ENCODE results near the gene QRICH1.

Gene QRICH1

GRCh38 chr3:49007771-49008528 lies 85.9 kb downstream of the QRICH1 start:
- TF ChIP-seq CTCF (conservative IDR thresholded peaks at IDR 0.05; ENCODE audit: low read depth, low read length): 0 out of 2 replicates have a peak, but pooled peaks have one; percentile 3
- H4K20me1 ChIP-seq (ENCODE audit: insufficient read depth): no peaks in the 10 kb centered on the region
- H3K4me3 ChIP-seq (IDR thresholded peaks at IDR 0.05; ENCODE audit: insufficient read depth, low read depth, low read length): peak overlapping the region; percentile 45
- H3K4me2 ChIP-seq: peak overlapping the region; percentile 48
- peaks cover 13% of the 10 kb centered on the region for H3K4me1 ChIP-seq (ENCODE audit: low read depth, poor library complexity, severe bottlenecking)
- H3K27ac ChIP-seq: peak overlapping the region; percentile 89
- H2AFZ ChIP-seq (ENCODE audit: low read depth): peak overlapping the region; percentile 53
- H3K36me3 ChIP-seq (ENCODE audit: insufficient read depth): no peaks in the 10 kb centered on the region
- peaks cover 16% of the 10 kb centered on the region for H3K79me2 ChIP-seq (ENCODE audit: insufficient read depth, low read depth)
- H3K9ac ChIP-seq: peak overlapping the region; percentile 92
- H3K27me3 ChIP-seq (ENCODE audit: insufficient read depth, low read depth): no peaks in the 10 kb centered on the region

GRCh38 chr3:49007068-49007770 lies 86.7 kb downstream of the QRICH1 start, which contains the start of gene WDR6:
Gene WDR6, plus strand, starts transcription at chr3:49007391. Its CDS starts 41 bp downstream, at chr3:49007432.
- Histone ChIP-seq H2AFZ (ENCODE audit: low read depth) (peak within 1 kb of the TSS; percentile 53), H3K36me3 (ENCODE audit: insufficient read depth) (no peaks in the 10 kb centered on the region), H3K27me3 (ENCODE audit: insufficient read depth, low read depth) (no peaks in the 10 kb centered on the region), H3K79me2 (ENCODE audit: insufficient read depth, low read depth) (peaks cover 16% of the 10 kb centered on the region), H3K4me3 (IDR thresholded peaks at IDR 0.05; ENCODE audit: insufficient read depth, low read depth, low read length) (peak within 1 kb of the TSS; percentile 79), H4K20me1 (ENCODE audit: insufficient read depth) (no peaks in the 10 kb centered on the region), H3K27ac (peak within 1 kb of the TSS; percentile 89), H3K4me1 (ENCODE audit: low read depth, poor library complexity, severe bottlenecking) (peaks cover 13% of the 10 kb centered on the region), H3K9ac (peak within 1 kb of the TSS; percentile 92), H3K4me2 (peak within 1 kb of the TSS; percentile 91)
- TF ChIP-seq CTCF (conservative IDR thresholded peaks at IDR 0.05; ENCODE audit: low read depth, low read length): peak; percentile 63

GRCh38 chr3:49006408-49007067 lies 87.3 kb downstream of the QRICH1 start:
- no peaks in the 10 kb centered on the region for H3K27me3 ChIP-seq (ENCODE audit: insufficient read depth, low read depth)
- peak overlapping the region; percentile 91 for H3K4me2 ChIP-seq
- H3K4me1 ChIP-seq (ENCODE audit: low read depth, poor library complexity, severe bottlenecking): peaks cover 13% of the 10 kb centered on the region
- no peaks in the 10 kb centered on the region for H3K36me3 ChIP-seq (ENCODE audit: insufficient read depth)
- H3K4me3 ChIP-seq (IDR thresholded peaks at IDR 0.05; ENCODE audit: insufficient read depth, low read depth, low read length): peak overlapping the region; percentile 79
- no peak for TF ChIP-seq CTCF (conservative IDR thresholded peaks at IDR 0.05; ENCODE audit: low read depth, low read length)
- peak overlapping the region; percentile 92; the same call in 1 of the 2 replicates for H3K9ac ChIP-seq
- H3K27ac ChIP-seq: peak overlapping the region; percentile 89
- peaks cover 16% of the 10 kb centered on the region for H3K79me2 ChIP-seq (ENCODE audit: insufficient read depth, low read depth)
- H2AFZ ChIP-seq (ENCODE audit: low read depth): peak overlapping the region; percentile 53; the same call in 1 of the 2 replicates
- H4K20me1 ChIP-seq (ENCODE audit: insufficient read depth): no peaks in the 10 kb centered on the region

- H3K4me2 ChIP-seq: peak overlapping the region; percentile 91
- no peak overlapping the region for H2AFZ ChIP-seq (ENCODE audit: low read depth)
- H3K27ac ChIP-seq: no peak overlapping the region
- H3K4me1 ChIP-seq (ENCODE audit: low read depth, poor library complexity, severe bottlenecking): peaks cover 13% of the 10 kb centered on the region
- no peak overlapping the region for H3K9ac ChIP-seq
- TF ChIP-seq CTCF (conservative IDR thresholded peaks at IDR 0.05; ENCODE audit: low read depth, low read length): no peak
- H3K27me3 ChIP-seq (ENCODE audit: insufficient read depth, low read depth): no peaks in the 10 kb centered on the region
- peaks cover 16% of the 10 kb centered on the region for H3K79me2 ChIP-seq (ENCODE audit: insufficient read depth, low read depth)
- no peaks in the 10 kb centered on the region for H3K36me3 ChIP-seq (ENCODE audit: insufficient read depth)
- no peaks in the 10 kb centered on the region for H4K20me1 ChIP-seq (ENCODE audit: insufficient read depth)
- no peak overlapping the region for H3K4me3 ChIP-seq (IDR thresholded peaks at IDR 0.05; ENCODE audit: insufficient read depth, low read depth, low read length)
Measured at GRCh38 chr3:49005998-49006397, 87.9 kb downstream of the QRICH1 start.

Measured in KMS-11 (cell line).